ENCODE results near the gene CA5A.

The CA5A gene

DNA sequence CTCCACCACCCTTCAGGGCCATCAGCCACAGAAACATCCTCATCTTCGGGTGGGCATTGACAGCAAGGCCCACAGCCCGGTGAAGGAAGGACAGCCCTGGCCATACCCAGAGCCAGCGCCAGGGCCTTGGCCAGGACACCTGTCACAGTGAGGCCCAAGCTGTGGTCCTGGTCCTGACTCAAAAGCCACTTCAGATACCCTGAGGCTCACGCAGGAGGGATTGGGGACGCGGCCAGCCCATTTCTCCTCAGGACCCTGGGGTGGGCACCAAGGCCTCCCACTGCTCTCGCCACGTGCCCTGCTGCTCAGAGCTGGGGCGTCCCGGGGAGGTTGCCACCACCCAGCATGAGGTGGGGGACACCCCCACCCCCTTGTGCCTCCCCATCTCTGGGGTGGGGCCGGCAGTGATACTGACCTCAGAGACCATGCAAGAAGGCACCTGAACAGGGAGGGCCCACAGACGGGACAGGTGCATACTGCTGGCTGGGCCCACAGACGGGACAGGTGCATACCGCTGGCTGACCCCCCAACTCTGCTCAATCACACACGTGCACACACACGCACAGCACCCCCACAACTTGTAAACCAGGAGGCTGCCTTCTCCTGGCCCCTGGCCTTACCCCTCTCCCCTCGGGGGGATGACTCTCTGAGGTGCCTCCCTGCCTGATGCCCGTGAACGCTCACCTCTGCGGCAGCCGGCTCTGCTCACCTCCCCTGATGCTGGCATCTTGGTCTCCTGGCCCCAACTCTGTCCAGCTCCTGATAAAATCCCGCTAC lies 81.2 kb downstream of the CA5A start:
- Histone ChIP-seq H4K20me1 (ENCODE audit: insufficient read depth, low read length) (peaks cover 88% of the 10 kb centered on the region), H3K79me2 (ENCODE audit: low read length) (peaks cover 96% of the 10 kb centered on the region), H3K4me2 (ENCODE audit: low read length) (peak overlapping the region; percentile 67), H3K27ac (ENCODE audit: low read length) (peak overlapping the region; percentile 60), H3K4me3 (ENCODE audit: low read length) (no peak overlapping the region), H3K36me3 (replicated peaks; ENCODE audit: low read depth, low read length) (peaks cover 41% of the 10 kb centered on the region), H3K9ac (ENCODE audit: low read length) (no peak overlapping the region; the same call in 1 of the 2 replicates), H3K4me1 (ENCODE audit: low read length) (peaks cover 60% of the 10 kb centered on the region), H2AFZ (ENCODE audit: low read depth, low read length) (no peak overlapping the region), H3K9me3 (ENCODE audit: insufficient read depth, low read length) (no peaks in the 10 kb centered on the region), H3K27me3 (ENCODE audit: low read depth, low read length) (no peaks in the 10 kb centered on the region)
- TF ChIP-seq, protein P1, sequence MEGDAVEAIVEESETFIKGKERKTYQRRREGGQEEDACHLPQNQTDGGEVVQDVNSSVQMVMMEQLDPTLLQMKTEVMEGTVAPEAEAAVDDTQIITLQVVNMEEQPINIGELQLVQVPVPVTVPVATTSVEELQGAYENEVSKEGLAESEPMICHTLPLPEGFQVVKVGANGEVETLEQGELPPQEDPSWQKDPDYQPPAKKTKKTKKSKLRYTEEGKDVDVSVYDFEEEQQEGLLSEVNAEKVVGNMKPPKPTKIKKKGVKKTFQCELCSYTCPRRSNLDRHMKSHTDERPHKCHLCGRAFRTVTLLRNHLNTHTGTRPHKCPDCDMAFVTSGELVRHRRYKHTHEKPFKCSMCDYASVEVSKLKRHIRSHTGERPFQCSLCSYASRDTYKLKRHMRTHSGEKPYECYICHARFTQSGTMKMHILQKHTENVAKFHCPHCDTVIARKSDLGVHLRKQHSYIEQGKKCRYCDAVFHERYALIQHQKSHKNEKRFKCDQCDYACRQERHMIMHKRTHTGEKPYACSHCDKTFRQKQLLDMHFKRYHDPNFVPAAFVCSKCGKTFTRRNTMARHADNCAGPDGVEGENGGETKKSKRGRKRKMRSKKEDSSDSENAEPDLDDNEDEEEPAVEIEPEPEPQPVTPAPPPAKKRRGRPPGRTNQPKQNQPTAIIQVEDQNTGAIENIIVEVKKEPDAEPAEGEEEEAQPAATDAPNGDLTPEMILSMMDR (IDR thresholded peaks at IDR 0.05; ENCODE audit: low read depth, low read length): no peak
- TF ChIP-seq EZH2phosphoT487 (IDR thresholded peaks at IDR 0.05; ENCODE audit: low read depth): no peak

DNA sequence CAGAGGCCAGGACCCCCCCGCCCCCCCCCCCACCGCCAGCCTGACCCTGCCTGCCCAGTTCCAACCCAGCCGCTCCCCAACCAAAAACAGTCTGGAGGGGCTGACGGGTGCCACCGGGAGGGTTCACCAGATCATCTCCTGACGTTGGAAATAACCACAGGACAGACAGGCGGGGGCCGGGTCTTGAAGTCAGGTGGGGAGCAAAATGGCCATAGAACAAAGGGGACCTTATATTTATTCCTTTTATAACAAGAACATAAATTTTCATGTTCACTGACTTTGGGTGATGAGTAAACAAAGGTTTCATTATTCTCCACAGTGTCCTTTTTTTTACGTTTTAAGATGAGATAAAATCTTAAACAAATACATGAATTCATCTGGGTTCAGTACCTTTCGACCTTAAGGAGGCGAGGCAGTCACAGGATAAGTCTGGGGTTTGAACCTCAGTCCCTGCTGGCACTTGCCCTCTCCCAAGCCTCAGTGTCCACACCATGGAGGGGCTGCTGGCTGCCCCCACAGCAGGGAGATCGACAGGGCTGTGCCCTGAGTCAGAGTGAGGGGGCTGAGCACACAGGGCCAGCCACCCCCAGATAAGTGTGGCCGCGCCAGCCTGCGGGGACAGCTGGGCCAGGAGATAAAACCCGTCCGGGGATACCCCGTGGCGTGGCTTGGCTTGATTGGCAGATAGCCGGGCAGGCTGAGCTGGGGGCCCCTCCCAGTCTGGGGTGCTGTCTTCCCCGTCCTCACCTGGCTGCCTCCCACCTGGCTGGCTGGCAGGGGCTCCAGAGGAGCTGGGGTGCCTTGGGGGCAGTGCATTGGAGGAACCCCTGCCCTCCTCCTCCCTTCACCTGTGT lies 82.0 kb downstream of the CA5A start:
- Histone ChIP-seq H3K4me1 (ENCODE audit: low read length) (peaks cover 61% of the 10 kb centered on the region), H3K27me3 (ENCODE audit: low read depth, low read length) (no peaks in the 10 kb centered on the region), H3K4me2 (ENCODE audit: low read length) (peak overlapping the region; percentile 67), H3K9ac (ENCODE audit: low read length) (peak overlapping the region; percentile 38), H3K27ac (ENCODE audit: low read length) (peak overlapping the region; percentile 60), H3K4me3 (ENCODE audit: low read length) (peak overlapping the region; percentile 24; the same call in 1 of the 2 replicates), H2AFZ (ENCODE audit: low read depth, low read length) (no peak overlapping the region), H4K20me1 (ENCODE audit: insufficient read depth, low read length) (peaks cover 89% of the 10 kb centered on the region), H3K36me3 (replicated peaks; ENCODE audit: low read depth, low read length) (peaks cover 48% of the 10 kb centered on the region), H3K79me2 (ENCODE audit: low read length) (peaks cover 97% of the 10 kb centered on the region), H3K9me3 (ENCODE audit: insufficient read depth, low read length) (no peaks in the 10 kb centered on the region)
- TF ChIP-seq, protein P1 (IDR thresholded peaks at IDR 0.05; ENCODE audit: low read depth, low read length): no peak

DNA sequence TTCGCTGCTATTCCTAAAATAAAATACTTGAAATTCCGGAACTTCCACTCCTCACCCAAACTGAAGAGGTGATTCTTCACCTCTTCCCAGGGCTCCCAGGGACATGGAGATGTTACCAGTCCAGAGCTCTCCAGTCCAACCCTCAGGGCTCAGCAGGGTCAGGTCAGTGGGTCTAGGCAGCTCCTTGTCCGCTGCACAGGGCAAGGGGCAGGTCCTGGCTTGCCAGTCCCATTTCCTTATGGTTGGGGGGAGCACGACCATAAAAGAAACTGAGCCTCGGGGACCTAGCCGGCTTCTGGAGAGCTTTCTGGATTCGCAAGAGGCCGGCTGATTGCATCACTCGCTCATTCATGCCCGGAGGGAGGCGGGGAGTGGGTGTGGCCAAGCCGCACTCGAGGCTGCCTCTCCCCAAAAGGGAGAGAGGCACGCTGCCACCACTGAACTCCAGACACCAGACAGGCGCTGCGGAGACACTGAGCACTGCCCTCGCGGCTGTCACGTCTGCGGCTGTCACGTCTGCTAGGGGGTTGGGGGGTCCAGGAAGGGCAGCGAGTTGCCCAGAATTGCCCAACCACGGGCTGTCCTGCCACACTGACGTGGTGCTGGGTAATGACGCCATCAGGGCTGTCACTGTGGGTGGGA lies 82.8 kb downstream of the CA5A start:
- Histone ChIP-seq H3K27ac (ENCODE audit: low read length) (peak overlapping the region; percentile 60), H3K27me3 (ENCODE audit: low read depth, low read length) (no peaks in the 10 kb centered on the region), H3K79me2 (ENCODE audit: low read length) (peaks cover 97% of the 10 kb centered on the region), H3K4me2 (ENCODE audit: low read length) (peak overlapping the region; percentile 67), H2AFZ (ENCODE audit: low read depth, low read length) (no peak overlapping the region), H3K9me3 (ENCODE audit: insufficient read depth, low read length) (no peaks in the 10 kb centered on the region), H4K20me1 (ENCODE audit: insufficient read depth, low read length) (peaks cover 90% of the 10 kb centered on the region), H3K4me3 (ENCODE audit: low read length) (peak overlapping the region; percentile 47), H3K36me3 (replicated peaks; ENCODE audit: low read depth, low read length) (peaks cover 55% of the 10 kb centered on the region), H3K4me1 (ENCODE audit: low read length) (peaks cover 61% of the 10 kb centered on the region), H3K9ac (ENCODE audit: low read length) (peak overlapping the region; percentile 61)
- TF ChIP-seq, protein P1 (IDR thresholded peaks at IDR 0.05; ENCODE audit: low read depth, low read length): no peak
- TF ChIP-seq EZH2phosphoT487 (IDR thresholded peaks at IDR 0.05; ENCODE audit: low read depth): no peak

DNA sequence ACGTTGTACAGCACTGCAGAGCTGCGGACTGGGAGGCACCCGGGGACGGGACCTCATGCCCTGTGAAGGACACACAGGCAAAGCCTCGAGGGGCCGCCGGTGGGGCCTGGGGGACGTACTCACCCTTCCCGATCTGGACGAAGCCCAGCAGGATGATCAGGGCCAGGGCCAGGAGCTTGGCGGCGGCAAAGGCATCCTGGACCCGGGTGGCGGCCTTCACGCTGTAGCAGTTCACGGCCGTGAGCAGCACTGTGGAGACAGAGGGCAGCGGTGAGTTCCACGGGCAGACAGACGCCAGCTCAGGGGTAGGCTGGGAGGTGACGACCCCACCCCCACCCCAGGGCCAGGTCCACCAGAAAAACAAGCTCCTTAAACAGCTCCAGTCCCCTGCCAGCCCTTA lies 84.7 kb downstream of the CA5A start:
- H3K4me3 ChIP-seq (ENCODE audit: low read length): no peak overlapping the region
- no peak overlapping the region for H3K4me2 ChIP-seq (ENCODE audit: low read length)
- peaks cover 56% of the 10 kb centered on the region for H3K4me1 ChIP-seq (ENCODE audit: low read length)
- peaks cover 97% of the 10 kb centered on the region for H3K79me2 ChIP-seq (ENCODE audit: low read length)
- no peak overlapping the region for H3K9ac ChIP-seq (ENCODE audit: low read length)
- H3K27ac ChIP-seq (ENCODE audit: low read length): no peak overlapping the region
- peaks cover 90% of the 10 kb centered on the region for H4K20me1 ChIP-seq (ENCODE audit: insufficient read depth, low read length)
- peaks cover 74% of the 10 kb centered on the region for H3K36me3 ChIP-seq (replicated peaks; ENCODE audit: low read depth, low read length)
- H3K27me3 ChIP-seq (ENCODE audit: low read depth, low read length): no peaks in the 10 kb centered on the region
- H3K9me3 ChIP-seq (ENCODE audit: insufficient read depth, low read length): no peaks in the 10 kb centered on the region
- TF ChIP-seq EZH2phosphoT487 (IDR thresholded peaks at IDR 0.05; ENCODE audit: low read depth): no peak
- TF ChIP-seq, protein P1 (IDR thresholded peaks at IDR 0.05; ENCODE audit: low read depth, low read length): no peak
- no peak overlapping the region for H2AFZ ChIP-seq (ENCODE audit: low read depth, low read length)

Measured in OCI-LY3 (cell line).